WERI-Rb-1 (cell line): ENCODE measurements around the gene ARHGEF19.
"Not testable (repeated sequence)": the region's sequence is repeated elsewhere in the genome, so short reads cannot be mapped to it uniquely, and the experiment has no call there.

ENCODE experiments used
- DNase-seq: peaks from one replicate; pipeline ENCODE4 v3.0.0-alpha.2; 2020
- H3K27ac ChIP-seq: fragments of 250-450 bp; sonication (Bioruptor Pico); 2 replicates; pipeline ENCODE4 v1.5.1; 2020; ENCODE audit warnings: mild to moderate bottlenecking, moderate library complexity
- H3K27me3 ChIP-seq: fragments of 250-450 bp; sonication (Bioruptor Pico); 2 replicates; pipeline ENCODE4 v1.5.1; 2021; ENCODE audit warnings: mild to moderate bottlenecking, low read depth, moderate library complexity; ENCODE audit not compliant: insufficient read depth, severe bottlenecking
- H3K36me3 ChIP-seq: fragments of 250-450 bp; sonication (Bioruptor Pico); 2 replicates; pipeline ENCODE4 v1.5.1; 2020; ENCODE audit warnings: mild to moderate bottlenecking, moderate library complexity
- H3K4me3 ChIP-seq: 2 replicates; pipeline ENCODE4 v1.5.1; 2011; ENCODE audit warnings: low read depth, mild to moderate bottlenecking, control low read depth, low read length
- H3K9me3 ChIP-seq: fragments of 250-450 bp; sonication (Bioruptor Pico); 2 replicates; pipeline ENCODE4 v1.5.1; 2021; ENCODE audit warnings: mild to moderate bottlenecking, moderate library complexity; ENCODE audit not compliant: severe bottlenecking
- TF ChIP-seq, protein P1 (sequence below): IDR thresholded peaks from 2 replicates; pipeline ENCODE4 v1.5.1; 2011; ENCODE audit warnings: low read depth, mild to moderate bottlenecking, control low read depth, inconsistent platforms, low read length

The ARHGEF19 gene

DNA sequence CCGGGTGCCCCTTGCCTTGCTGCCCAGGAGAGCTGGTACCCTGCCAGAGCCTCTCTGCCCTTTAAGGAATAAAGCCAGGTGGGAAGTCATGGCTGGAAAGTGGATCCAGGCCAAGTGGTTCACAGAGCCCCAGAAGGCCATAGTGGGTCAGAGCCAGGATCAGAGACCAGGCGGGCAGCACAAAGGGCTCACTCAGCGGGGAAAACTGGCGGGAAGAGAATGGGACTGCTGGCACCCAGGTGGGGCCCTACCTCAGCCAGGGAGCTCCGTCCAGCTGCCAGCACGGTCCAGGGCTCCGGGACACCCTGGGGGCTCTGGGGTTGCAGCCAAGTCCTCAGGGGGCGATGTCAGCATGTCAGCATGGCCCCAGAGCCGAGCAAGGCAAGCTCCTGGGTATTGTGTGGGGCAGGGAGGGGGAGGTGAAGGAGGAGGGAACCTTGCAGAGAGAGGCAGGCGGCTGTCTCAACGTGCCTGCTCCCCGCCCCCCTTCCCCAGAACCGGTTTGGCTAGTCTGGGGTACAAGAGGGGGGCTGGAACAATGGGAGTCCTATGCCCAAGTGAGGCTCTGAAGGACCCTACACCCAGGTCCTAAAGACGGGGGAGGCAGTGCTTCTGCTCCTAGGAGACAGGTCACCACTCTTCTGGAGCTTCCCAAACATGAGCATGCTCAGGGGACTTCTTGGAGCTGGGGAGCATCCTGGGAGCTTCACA, at the start of gene ARHGEF19:
Gene ARHGEF19 (minus strand): TSS at position 402 of the 711 bp plus-strand sequence. CDS start 3,598 bp downstream, outside the sequence.
- Histone ChIP-seq H3K9me3 (no peaks in the 10 kb centered on the region), H3K36me3 (no peaks in the 10 kb centered on the region), H3K4me3 (no peak within 1 kb of the TSS), H3K27me3 (no peaks in the 10 kb centered on the region), H3K27ac (no peak within 1 kb of the TSS)
- TF ChIP-seq, protein P1, sequence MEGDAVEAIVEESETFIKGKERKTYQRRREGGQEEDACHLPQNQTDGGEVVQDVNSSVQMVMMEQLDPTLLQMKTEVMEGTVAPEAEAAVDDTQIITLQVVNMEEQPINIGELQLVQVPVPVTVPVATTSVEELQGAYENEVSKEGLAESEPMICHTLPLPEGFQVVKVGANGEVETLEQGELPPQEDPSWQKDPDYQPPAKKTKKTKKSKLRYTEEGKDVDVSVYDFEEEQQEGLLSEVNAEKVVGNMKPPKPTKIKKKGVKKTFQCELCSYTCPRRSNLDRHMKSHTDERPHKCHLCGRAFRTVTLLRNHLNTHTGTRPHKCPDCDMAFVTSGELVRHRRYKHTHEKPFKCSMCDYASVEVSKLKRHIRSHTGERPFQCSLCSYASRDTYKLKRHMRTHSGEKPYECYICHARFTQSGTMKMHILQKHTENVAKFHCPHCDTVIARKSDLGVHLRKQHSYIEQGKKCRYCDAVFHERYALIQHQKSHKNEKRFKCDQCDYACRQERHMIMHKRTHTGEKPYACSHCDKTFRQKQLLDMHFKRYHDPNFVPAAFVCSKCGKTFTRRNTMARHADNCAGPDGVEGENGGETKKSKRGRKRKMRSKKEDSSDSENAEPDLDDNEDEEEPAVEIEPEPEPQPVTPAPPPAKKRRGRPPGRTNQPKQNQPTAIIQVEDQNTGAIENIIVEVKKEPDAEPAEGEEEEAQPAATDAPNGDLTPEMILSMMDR = no peak
- no peak for DNase-seq

GRCh38 chr1:16262067-16262466, 49.6 kb upstream of the ARHGEF19 start:
- Histone ChIP-seq H3K27me3 (no peaks in the 10 kb centered on the region), H3K4me3 (no peak overlapping the region), H3K9me3 (no peaks in the 10 kb centered on the region), H3K27ac (no peak overlapping the region), H3K36me3 (no peaks in the 10 kb centered on the region)
- TF ChIP-seq, protein P1 = no peak
- no peak for DNase-seq

GRCh38 chr1:16260814-16261213, 48.4 kb upstream of the ARHGEF19 start:
- H3K27ac ChIP-seq = no peak overlapping the region
- H3K36me3 ChIP-seq = peaks cover 7% of the 10 kb centered on the region; the same call in 1 of the 2 replicates
- no peak for DNase-seq
- no peak overlapping the region for H3K4me3 ChIP-seq
- no peaks in the 10 kb centered on the region for H3K27me3 ChIP-seq
- TF ChIP-seq, protein P1 = no peak
- H3K9me3 ChIP-seq = no peaks in the 10 kb centered on the region

GRCh38 chr1:16258591-16259135, 46.2 kb upstream of the ARHGEF19 start:
- TF ChIP-seq, protein P1 = no peak
- Histone ChIP-seq H3K27me3 (no peaks in the 10 kb centered on the region), H3K36me3 (peaks cover 26% of the 10 kb centered on the region), H3K27ac (no peak overlapping the region), H3K4me3 (no peak overlapping the region), H3K9me3 (no peaks in the 10 kb centered on the region)
- DNase-seq = no peak

DNA sequence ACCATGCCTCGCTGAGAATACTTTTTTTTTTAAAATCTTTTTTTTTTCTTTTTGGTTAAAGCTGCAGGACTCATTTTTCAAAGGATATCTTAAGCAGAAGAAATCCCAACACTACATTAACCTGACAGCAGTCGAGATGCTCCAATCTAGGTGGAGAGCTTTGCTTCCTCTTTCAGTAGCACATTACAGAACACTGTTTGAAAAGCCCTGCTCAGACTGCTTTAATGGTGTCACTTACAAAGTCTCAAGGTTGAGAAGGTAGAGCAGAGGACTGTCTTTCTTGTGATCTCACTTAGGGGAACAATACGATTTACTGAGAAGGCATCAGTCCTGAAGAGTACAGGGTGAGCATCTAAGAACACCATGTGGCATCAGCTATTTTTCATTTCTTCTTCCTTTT, 45.5 kb upstream of the ARHGEF19 start:
- peaks cover 26% of the 10 kb centered on the region for H3K36me3 ChIP-seq
- DNase-seq = no peak
- no peaks in the 10 kb centered on the region for H3K9me3 ChIP-seq
- H3K27ac ChIP-seq = no peak overlapping the region
- TF ChIP-seq, protein P1 = no peak
- H3K27me3 ChIP-seq = no peaks in the 10 kb centered on the region
- no peak overlapping the region for H3K4me3 ChIP-seq

- H3K27me3 ChIP-seq, H3K9me3 ChIP-seq, H3K27ac ChIP-seq, DNase-seq, H3K4me3 ChIP-seq: not testable (repeated sequence)
- peaks cover 27% of the 10 kb centered on the region for H3K36me3 ChIP-seq
Measured at GRCh38 chr1:16257556-16257955, 45.1 kb upstream of the ARHGEF19 start.
